ENCODE results near the gene ADAM21.
"Not testable (repeated sequence)": the region's sequence is repeated elsewhere in the genome, so short reads cannot be mapped to it uniquely, and the experiment has no call there.

Gene ADAM21

GRCh38 chr14:70477356-70478105, 25.6 kb downstream of the ADAM21 start:
- DNase-seq (ENCODE audit: low read depth): not testable (repeated sequence)

- DNase-seq (ENCODE audit: low read depth): no peak
Observed at GRCh38 chr14:70489579-70490200, 37.7 kb downstream of the ADAM21 start.

GRCh38 chr14:70498191-70498590, 46.2 kb downstream of the ADAM21 start:
- no peak for DNase-seq (ENCODE audit: low read depth)
